Measurements from ENCODE around the gene KCNC1.
A peak's percentile ranks its signal among the peaks of the same experiment; 100 is the strongest.

Gene KCNC1

DNA sequence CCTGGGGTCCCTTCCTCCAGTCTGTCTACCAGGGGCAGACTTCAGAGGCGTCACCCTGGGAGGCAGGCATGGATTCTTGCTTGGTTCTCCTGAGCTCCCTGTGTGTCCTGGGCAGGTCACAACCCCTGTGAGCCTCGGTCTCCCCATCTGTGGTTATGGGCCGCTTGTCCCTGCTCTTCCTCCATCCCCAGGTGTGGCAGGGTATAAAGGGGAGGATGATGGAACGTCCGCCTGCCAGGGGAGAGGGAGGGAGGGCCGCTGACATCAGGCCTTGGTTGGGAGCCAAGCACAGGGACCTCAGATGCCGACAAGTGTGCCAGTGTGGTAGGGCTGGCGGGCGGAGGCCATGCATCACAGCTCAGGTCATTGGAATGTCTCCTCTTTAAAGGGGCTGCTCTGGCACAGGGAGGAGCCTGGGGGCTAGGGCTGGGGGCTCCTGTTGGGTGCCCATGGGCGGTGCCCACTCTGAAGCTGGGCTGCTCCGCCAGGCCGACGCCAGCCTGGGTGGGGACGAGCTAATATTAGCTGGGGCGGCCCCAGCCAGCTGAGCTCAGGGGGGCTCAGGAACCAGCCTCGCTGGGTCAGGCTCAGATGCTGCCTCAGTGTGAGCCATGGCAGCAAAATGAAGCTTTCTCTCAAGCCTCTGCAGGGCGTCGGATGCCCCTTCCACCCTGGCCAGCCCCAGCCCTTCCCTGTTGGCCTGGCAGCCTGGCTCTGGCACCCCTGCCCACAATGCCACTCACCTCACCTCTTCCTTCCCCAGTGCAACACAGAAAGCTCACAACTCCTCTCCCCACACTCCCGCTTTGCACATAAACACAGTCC is 12.8 kb downstream of the KCNC1 start:
- no peak for DNase-seq
- no peak for TF ChIP-seq POLR2A (IDR thresholded peaks at IDR 0.05; ENCODE audit: low read length)
- no peak for TF ChIP-seq GATA1 (IDR thresholded peaks at IDR 0.05; ENCODE audit: low read depth, low read length)

- no peak for DNase-seq
- TF ChIP-seq POLR2A (IDR thresholded peaks at IDR 0.05; ENCODE audit: low read length) (no peak), GATA1 (IDR thresholded peaks at IDR 0.05; ENCODE audit: low read depth, low read length) (no peak)
These were observed 13.5 kb downstream of the KCNC1 start for GRCh38 chr11:17748044-17748443.

DNA sequence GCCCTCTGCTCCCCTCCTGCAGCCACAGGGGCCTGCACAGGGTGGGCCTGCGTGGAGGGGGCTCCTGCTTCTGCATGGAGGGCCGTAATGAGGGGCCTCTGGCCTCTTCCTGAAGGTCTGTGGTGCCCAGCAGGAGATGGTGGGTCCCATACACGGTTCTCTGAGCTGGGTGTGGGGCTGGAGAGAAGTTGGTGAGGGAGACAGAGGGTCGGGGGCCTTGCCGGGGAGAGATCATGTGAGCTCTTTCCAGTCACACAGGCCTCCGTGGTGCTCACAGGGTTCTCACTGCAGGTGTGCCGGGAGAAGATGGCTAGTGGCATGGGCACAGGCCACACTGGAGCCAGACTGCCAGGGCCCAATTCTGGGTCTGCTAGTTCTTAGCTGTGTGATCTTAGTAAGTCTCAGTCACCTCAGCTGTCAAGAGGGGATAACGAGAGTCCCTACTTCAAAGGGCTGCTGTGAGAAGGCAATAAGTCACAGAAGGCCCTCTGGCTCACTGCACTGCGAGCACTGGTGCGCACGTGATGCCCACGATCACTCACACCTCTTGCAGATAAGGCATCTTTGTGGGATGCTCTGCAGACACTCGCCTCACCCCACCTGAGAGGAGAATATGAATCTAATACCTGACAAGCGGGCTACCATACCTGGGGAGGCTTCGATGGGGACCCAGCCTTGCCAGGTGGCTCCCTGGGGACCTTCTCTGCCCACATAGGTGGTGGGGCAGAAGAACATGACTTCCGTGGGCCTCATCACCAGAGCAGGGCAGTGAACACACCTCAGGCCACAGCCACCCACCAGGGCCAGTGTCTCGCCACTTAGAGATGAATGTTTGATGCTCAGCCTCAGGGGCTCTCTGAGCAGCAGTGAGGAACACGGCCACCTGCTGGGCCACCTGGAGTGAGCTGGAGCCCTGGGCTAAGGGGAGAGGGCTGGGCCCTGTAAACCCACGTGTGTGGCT is 14.5 kb downstream of the KCNC1 start:
- TF ChIP-seq GATA1 (IDR thresholded peaks at IDR 0.05; ENCODE audit: low read depth, low read length) = no peak
- no peak for TF ChIP-seq POLR2A (IDR thresholded peaks at IDR 0.05; ENCODE audit: low read length)
- no peak for DNase-seq

DNA sequence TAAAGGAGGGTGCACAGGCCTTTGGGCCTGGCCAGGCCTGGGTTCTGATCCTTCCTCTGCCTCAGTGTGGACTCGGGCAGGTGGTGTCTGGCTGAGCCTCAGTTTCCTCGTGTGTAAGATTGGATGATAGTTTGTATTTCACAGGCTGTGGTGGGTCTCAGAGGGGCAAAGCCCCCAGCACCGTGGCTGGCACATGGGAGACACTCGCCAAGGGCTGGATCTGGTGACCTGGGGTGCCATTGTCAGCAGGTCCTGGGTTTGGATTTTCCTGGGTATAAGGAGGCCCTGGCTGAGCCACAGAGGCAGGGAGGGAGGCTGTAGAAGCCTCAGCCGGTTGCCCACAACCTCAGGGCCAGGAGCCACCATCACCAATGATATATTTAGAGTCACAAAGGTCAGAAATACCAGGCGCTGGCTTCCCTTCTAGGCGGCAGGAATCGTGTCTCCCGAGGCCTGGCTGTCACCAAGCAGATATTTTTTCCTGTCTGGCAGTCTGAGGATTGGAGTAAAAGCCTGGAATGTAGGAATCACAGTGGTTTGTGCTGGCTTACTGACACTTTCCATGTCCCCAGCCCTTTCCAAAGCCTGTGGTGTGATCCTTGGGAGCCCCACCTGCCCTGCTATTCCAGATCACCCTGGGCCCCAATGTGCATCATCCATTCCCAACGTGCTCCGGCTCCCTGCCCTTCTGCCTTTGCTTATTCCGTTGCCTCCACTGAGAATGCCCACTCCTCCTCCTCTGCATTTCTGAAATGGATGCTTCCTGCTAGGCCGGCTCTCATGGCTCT is 15.6 kb downstream of the KCNC1 start:
- DNase-seq = no peak
- no peak for TF ChIP-seq POLR2A (IDR thresholded peaks at IDR 0.05; ENCODE audit: low read length)
- TF ChIP-seq GATA1 (IDR thresholded peaks at IDR 0.05; ENCODE audit: low read depth, low read length) = no peak

DNA sequence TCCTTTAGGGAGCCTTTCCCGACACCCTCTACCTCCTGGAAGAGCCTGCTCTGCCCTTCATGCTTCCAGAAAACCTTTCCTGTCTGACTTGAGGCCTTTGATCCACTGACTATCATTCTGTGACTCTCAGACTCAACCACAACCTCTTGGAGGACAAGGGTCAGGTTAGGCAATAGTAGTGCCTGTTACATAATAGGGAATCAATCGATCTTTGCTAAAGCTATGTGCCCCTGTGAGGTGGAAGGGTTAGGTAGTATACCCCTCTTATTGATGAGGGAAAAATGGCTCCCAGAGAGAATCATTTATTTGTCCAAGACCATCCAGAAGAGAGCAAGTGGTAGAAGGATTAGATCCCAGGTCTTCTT is 16.2 kb downstream of the KCNC1 start:
- TF ChIP-seq GATA1 (IDR thresholded peaks at IDR 0.05; ENCODE audit: low read depth, low read length) (no peak), POLR2A (IDR thresholded peaks at IDR 0.05; ENCODE audit: low read length) (no peak)

DNA sequence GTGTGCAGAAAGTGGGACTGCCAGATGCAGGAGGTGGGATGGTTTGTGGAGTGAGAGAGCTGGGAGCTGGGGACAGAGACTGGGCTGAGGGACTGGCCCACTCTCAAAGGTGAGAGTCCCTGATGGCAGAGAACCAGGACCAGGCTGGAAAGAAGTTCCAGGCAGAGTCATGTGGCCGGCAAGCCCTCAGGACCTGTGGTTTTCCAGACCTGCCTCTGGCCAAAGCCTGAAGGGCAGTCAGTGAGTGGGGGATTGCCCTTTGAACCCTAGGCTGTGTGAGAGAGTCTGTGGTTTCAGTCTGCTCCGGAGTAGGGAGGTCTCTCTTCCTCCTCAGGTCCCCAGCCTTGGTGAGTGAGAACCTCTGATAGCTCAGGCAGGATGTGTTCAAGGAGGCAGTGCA is 17.0 kb downstream of the KCNC1 start:
- no peak for DNase-seq
- TF ChIP-seq GATA1 (IDR thresholded peaks at IDR 0.05; ENCODE audit: low read depth, low read length) (no peak), POLR2A (IDR thresholded peaks at IDR 0.05; ENCODE audit: low read length) (no peak)

More for the DNA sequence above, 16.2 kb downstream of the KCNC1 start:
- DNase-seq = no peak

GRCh38 chr11:17752144-17752543 is 17.6 kb downstream of the KCNC1 start:
- DNase-seq = no peak
- no peak for TF ChIP-seq POLR2A (IDR thresholded peaks at IDR 0.05; ENCODE audit: low read length)
- no peak for TF ChIP-seq GATA1 (IDR thresholded peaks at IDR 0.05; ENCODE audit: low read depth, low read length)

- no peak for TF ChIP-seq POLR2A (IDR thresholded peaks at IDR 0.05; ENCODE audit: low read length)
- TF ChIP-seq GATA1 (IDR thresholded peaks at IDR 0.05; ENCODE audit: low read depth, low read length) = no peak
- no peak for DNase-seq
These were observed 18.6 kb downstream of the KCNC1 start for GRCh38 chr11:17753153-17753552.

DNA sequence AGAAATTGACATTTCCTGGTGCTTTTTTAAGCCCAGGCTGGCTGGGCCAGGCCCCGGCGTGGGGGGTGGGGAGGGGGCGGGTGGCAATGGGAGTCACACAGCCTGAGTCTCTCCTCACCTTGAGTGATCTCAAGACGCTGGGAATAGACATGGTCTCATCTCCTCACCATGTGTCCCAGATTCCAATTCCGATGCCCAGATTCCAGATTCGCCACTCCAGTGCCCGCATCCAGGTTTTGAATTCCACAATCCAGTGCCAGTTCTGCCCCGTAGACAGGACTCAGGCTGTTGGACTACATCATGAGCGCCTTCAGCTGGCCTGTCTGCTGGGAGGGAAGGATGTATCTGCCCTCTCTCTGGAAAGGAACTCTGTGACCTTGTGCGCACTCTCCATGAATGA is 19.1 kb downstream of the KCNC1 start:
- no peak for TF ChIP-seq GATA1 (IDR thresholded peaks at IDR 0.05; ENCODE audit: low read depth, low read length)
- TF ChIP-seq POLR2A (IDR thresholded peaks at IDR 0.05; ENCODE audit: low read length) = no peak
- no peak for DNase-seq

DNA sequence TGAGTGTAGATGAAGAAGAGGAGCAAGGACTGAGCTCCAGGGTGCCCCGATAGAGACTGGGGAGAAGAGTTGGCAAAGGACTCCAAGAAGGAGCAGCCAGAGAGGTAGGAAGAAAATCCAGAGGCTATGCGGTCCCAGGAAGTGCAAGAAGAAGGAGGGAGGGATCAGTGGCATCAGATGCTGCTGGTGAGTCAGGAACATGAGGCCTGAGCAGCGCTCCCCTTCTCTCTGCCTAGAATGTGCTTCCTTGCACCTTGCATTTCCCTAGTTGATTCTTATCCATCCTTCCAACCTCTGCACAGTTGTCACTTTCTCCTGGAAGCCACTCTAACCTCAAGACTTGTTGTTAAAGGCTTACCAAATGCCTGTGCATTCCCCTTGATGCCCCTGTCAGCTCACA is 21.3 kb downstream of the KCNC1 start:
- TF ChIP-seq POLR2A (IDR thresholded peaks at IDR 0.05; ENCODE audit: low read length) (no peak), GATA1 (IDR thresholded peaks at IDR 0.05; ENCODE audit: low read depth, low read length) (no peak)
- DNase-seq = no peak

DNA sequence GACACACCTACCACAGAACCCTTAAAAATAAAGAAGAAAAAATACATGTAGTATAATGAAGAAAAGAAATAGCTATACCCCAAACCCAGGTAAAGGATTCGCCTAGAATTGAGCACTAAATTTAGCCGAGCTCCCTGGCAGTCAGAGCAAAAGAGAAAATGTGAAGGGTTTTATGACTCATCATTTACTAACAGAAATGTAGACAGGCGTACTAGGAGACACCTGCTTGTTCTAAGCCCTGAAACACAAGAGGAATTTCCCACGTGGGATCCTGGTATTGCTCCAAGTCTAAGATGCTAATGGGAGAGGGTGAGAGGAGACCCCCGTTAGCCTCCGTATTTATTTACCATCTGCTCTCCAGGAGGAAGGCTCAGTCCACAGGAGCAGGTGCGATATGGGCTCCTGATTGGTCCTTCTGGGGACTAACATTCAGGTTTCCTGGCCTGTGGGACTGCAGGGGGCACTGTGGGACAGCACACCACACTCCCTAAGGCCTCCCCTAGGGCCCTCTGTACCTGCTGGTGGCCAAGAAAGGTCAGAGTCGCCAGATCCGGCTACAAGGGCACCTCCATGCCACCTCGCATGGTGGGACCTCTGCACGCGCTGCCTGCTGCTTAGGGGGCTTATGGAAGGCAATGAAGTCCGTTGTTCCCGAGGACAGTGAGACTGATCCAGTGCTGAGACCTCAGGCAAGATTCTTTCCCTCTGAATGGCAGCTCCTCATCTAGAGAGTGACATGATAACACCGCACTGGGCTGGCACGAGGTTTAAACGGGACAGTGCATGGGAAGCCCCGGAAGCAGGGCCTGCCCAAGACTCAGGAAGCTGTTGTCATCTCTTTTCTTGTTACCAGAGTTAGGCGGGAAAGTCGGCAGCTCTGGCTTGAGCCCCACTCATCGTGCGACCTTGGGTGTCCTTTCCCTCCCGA is 25.8 kb downstream of the KCNC1 start:
- peak; percentile 45 to 59 for DNase-seq

DNA sequence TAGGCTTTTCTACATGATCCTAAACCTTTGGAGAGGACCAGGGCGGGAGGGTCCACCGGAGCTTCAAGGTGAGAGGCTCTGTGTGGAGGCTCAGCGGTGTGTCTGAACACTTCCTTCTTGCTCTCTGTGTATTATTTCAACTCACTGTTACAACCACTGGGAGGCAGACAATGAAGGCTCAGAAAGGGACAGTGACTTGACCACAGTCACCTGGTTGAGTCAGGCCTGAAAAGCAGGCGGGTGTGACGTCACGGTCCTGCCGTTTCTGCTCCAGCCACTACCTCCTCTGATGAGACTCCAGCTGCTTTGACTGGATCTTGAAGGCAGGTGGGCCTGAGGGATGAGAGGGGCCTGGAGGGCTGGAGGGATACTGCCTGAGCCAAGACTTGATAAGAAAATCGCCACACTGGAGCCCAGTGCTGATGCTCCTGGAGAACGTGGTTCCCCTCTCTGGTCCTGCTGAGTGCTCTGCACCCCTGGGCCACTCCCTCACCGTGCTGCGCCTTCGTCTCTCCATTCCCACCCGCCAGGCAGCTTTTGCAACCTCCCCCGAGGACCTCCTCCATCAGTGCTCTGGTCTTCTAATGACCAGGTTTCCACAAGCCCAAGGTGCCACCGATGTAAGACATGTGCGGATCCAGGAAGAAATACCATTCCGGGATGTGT is 27.9 kb downstream of the KCNC1 start:
- peak in 1 of 2 experiments; percentile 14 for DNase-seq
- TF ChIP-seq POLR2A (IDR thresholded peaks at IDR 0.05; ENCODE audit: low read length) (no peak), GATA1 (IDR thresholded peaks at IDR 0.05; ENCODE audit: low read depth, low read length) (no peak)

More for the DNA sequence above, 25.8 kb downstream of the KCNC1 start:
- TF ChIP-seq GATA1 (IDR thresholded peaks at IDR 0.05; ENCODE audit: low read depth, low read length) (no peak), POLR2A (IDR thresholded peaks at IDR 0.05; ENCODE audit: low read length) (no peak)

All from erythroblast (primary cell).